IPS-15b (cell line): Measurements from ENCODE around the gene WDR18.

Experiments used
- H3K27me3 ChIP-seq: one replicate; pipeline ENCODE4 v1.6.1; 2013; ENCODE audit warnings: low read length; ENCODE audit not compliant: control insufficient read depth, insufficient read depth
- H3K36me3 ChIP-seq: one replicate; pipeline ENCODE4 v1.6.1; 2013; ENCODE audit warnings: low read length; ENCODE audit not compliant: control insufficient read depth, insufficient read depth
- H3K4me1 ChIP-seq: one replicate; pipeline ENCODE4 v1.6.1; 2013; ENCODE audit warnings: mild to moderate bottlenecking, low read length; ENCODE audit not compliant: control insufficient read depth, insufficient read depth
- H3K4me3 ChIP-seq: one replicate; pipeline ENCODE4 v1.5.1; 2013; ENCODE audit warnings: low read depth, low read length
- H3K9ac ChIP-seq: one replicate; pipeline ENCODE4 v1.6.1; 2013; ENCODE audit warnings: low read depth, mild to moderate bottlenecking, low read length
- H3K9me3 ChIP-seq: one replicate; pipeline ENCODE4 v1.6.1; 2013; ENCODE audit warnings: mild to moderate bottlenecking, low read length; ENCODE audit not compliant: control insufficient read depth, insufficient read depth

Gene WDR18

DNA sequence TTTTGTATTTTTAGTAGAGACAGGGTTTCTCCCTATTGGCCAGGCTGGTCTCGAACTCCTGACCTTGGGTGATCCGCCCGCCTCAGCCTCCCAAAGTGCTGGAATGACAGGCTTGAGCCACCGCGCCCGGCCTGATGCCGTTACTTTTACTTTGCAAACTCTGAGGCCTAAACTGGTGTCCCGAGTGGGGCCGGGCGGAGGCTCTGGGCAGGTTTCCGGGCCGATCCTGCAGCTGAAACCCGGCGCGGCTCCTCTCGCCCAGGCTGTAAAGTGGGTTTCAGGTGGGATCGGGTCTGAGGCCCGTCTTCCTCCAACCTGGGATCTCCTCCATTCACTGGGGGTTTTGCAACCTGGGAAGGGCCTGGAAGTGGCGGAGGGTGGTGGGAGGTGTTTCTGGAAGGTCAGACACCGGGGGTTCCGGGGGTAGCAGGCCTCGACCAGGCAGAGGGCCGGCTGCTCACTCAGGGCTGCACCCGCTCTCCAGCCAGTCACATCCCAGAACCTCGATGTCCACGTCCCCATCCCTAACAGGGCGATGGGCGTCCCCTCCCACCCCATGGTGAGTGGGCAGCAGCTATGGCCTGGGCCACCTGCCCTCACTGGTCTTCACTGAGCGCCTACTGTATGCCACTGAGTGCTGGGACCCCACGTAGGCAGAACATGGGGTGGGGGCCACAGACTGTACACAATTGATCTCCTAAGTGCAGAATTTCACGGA lies 21.3 kb upstream of the WDR18 start:
- peaks cover 49% of the 10 kb centered on the region for H3K36me3 ChIP-seq
- no peak overlapping the region for H3K9ac ChIP-seq

DNA sequence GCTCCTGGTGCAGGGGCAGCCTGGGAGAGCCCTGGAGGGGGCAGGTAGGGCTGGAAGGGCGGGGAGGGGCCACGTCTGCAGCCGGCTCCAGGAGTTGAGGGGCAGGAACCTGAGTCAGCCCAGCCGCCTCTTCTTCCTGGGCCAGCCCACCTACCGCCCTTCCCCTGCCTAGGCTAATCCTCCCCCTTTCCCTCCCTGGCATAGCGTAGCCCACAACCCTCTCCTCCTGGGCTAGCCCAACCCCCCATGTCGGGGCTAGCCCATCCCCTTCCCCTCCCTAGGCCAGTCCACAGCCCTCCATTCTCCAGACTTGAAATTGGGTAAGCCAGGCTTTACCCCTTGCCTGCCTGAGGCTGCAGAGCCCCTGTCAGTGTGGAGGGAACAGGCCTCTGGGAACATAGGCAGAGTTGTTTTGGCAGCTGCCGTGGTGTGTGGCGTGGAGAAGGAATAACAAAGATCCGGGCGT lies 20.6 kb upstream of the WDR18 start:
- H3K4me1 ChIP-seq, result no peaks in the 10 kb centered on the region

More for the DNA sequence above, 21.3 kb upstream of the WDR18 start:
- H3K9me3 ChIP-seq, result no peaks in the 10 kb centered on the region
- H3K4me3 ChIP-seq, result no peak overlapping the region
- no peaks in the 10 kb centered on the region for H3K27me3 ChIP-seq
- no peaks in the 10 kb centered on the region for H3K4me1 ChIP-seq

DNA sequence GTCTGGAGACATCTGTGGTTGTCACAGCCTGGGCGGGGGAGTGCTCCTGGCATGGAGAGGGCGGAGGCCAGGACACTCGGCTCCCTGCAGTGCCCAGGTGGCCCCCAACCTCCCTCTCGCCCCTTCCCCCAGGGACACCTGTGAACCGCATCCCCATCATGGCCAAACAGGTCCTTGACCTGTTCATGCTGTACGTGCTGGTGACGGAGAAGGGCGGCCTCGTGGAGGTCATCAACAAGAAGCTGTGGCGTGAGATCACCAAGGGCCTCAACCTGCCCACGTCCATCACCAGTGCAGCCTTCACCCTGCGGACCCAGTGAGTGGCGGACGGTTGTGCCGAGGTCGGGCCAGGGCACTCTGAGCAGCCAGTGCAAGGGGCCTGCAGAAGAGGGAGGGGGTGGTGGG lies 20.0 kb upstream of the WDR18 start:
- H3K36me3 ChIP-seq, result peaks cover 57% of the 10 kb centered on the region
- no peaks in the 10 kb centered on the region for H3K27me3 ChIP-seq
- H3K9me3 ChIP-seq, result no peaks in the 10 kb centered on the region
- no peak overlapping the region for H3K9ac ChIP-seq
- H3K4me1 ChIP-seq, result no peaks in the 10 kb centered on the region
- no peak overlapping the region for H3K4me3 ChIP-seq

More for the DNA sequence above, 20.6 kb upstream of the WDR18 start:
- H3K36me3 ChIP-seq, result peaks cover 53% of the 10 kb centered on the region
- no peak overlapping the region for H3K9ac ChIP-seq
- no peaks in the 10 kb centered on the region for H3K27me3 ChIP-seq
- no peak overlapping the region for H3K4me3 ChIP-seq
- H3K9me3 ChIP-seq, result no peaks in the 10 kb centered on the region

GRCh38 chr19:964761-965694 lies 19.1 kb upstream of the WDR18 start:
- no peaks in the 10 kb centered on the region for H3K27me3 ChIP-seq
- peaks cover 54% of the 10 kb centered on the region for H3K36me3 ChIP-seq

DNA sequence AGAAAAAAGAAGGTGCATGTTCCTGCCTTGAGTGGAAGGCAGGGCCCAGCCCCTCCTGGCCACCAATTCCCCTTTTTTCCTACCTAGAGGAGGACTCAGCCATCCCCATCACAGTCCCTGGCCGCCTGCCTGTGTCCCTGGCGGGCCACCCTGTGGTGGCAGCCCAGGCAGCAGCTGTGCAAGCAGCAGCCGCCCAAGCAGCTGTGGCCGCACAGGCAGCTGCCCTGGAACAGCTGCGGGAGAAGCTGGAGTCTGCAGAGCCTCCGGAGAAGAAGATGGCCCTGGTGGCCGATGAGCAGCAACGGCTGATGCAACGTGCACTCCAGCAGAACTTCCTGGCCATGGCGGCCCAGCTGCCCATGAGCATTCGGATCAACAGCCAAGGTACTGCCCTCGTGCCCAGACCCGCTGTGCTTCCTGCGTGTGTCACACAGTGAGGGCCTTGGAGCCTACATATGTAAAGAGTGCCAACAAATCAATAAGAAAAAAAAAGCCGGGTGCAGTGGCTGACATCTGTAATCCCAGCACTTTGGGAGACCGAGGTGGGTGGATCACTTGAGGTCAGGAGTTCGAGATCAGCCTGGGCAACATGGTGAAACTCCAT lies 17.6 kb upstream of the WDR18 start:
- H3K27me3 ChIP-seq, result no peaks in the 10 kb centered on the region
- no peak overlapping the region for H3K4me3 ChIP-seq
- peaks cover 52% of the 10 kb centered on the region for H3K36me3 ChIP-seq
- no peaks in the 10 kb centered on the region for H3K4me1 ChIP-seq
- H3K9me3 ChIP-seq, result peaks cover 3% of the 10 kb centered on the region
- no peak overlapping the region for H3K9ac ChIP-seq

More at GRCh38 chr19:964761-965694, 19.1 kb upstream of the WDR18 start:
- H3K9ac ChIP-seq, result no peak overlapping the region
- H3K4me3 ChIP-seq, result no peak overlapping the region
- no peaks in the 10 kb centered on the region for H3K4me1 ChIP-seq
- H3K9me3 ChIP-seq, result no peaks in the 10 kb centered on the region

DNA sequence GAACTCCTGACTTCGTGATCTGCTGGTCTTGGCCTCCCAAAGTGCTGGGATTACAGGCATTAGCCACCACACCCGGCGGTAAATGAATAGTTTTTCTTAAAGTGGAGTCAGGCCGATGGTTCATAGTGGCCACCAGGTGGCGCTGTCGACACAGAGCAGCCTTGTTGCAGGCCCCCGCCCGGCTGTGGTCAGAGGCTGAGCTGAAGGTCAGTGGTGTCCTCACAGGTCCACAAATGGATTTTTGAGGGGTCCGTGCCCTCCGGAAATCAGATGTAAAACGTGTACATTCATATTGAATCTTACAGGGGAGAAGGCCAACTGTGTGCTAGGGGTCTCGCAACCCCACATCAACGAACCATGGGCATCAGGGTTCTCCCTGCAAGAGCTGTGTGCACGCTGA lies 13.4 kb upstream of the WDR18 start:
- H3K9ac ChIP-seq, result no peak overlapping the region
- H3K27me3 ChIP-seq, result no peaks in the 10 kb centered on the region
- H3K4me1 ChIP-seq, result no peaks in the 10 kb centered on the region
- H3K36me3 ChIP-seq, result peaks cover 30% of the 10 kb centered on the region
- peaks cover 3% of the 10 kb centered on the region for H3K9me3 ChIP-seq
- H3K4me3 ChIP-seq, result no peak overlapping the region

DNA sequence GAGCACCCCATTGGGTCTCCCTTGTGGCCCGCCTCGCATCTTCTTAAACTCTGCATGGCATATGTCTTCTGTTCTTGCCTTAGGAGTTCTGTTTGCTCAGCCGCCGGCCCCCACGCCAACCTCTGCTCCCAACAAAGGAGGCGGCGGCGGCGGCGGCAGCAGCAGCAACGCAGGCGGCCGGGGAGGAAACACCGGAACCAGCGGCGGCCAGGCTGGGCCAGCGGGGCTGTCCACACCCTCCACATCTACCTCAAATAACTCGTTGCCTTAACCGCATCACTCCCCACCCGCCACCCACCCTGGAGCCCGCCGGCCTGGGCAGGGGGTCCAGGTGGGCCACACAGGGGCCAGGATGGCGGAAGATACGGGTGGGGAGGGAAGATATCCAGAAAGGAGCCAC lies 12.3 kb upstream of the WDR18 start:
- Histone ChIP-seq H3K9ac (no peak overlapping the region), H3K4me3 (no peak overlapping the region), H3K27me3 (no peaks in the 10 kb centered on the region), H3K36me3 (peaks cover 25% of the 10 kb centered on the region), H3K4me1 (no peaks in the 10 kb centered on the region), H3K9me3 (peaks cover 3% of the 10 kb centered on the region)

DNA sequence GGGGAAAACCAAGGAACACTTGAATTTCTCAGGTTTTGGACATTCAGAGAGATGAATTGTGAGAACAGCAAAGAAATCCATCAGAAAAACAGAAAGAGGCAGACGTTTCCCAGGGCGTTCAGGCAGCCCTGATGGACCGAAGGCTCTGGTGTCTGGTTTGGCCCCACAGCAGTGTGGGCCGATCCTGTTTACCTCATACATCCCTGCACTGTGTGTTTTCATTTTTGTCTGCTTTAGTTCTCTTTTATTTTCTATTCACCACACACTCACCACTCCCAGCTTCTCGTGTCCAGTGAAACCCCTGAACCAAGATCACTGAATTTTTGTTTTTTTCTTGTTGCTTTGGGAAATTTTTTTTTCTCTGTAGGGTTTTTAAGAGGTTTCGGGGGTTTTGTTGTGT lies 11.9 kb upstream of the WDR18 start:
- no peak overlapping the region for H3K9ac ChIP-seq
- H3K27me3 ChIP-seq, result no peaks in the 10 kb centered on the region
- H3K4me1 ChIP-seq, result no peaks in the 10 kb centered on the region
- peaks cover 3% of the 10 kb centered on the region for H3K9me3 ChIP-seq
- peaks cover 22% of the 10 kb centered on the region for H3K36me3 ChIP-seq
- no peak overlapping the region for H3K4me3 ChIP-seq

- peaks cover 15% of the 10 kb centered on the region for H3K36me3 ChIP-seq
- H3K9me3 ChIP-seq, result peaks cover 3% of the 10 kb centered on the region
- no peak overlapping the region for H3K4me3 ChIP-seq
- no peaks in the 10 kb centered on the region for H3K4me1 ChIP-seq
- H3K27me3 ChIP-seq, result no peaks in the 10 kb centered on the region
- H3K9ac ChIP-seq, result no peak overlapping the region
These were observed 10.2 kb upstream of the WDR18 start for GRCh38 chr19:973726-974563.

- no peaks in the 10 kb centered on the region for H3K27me3 ChIP-seq
- peaks cover 3% of the 10 kb centered on the region for H3K9me3 ChIP-seq
- no peak overlapping the region for H3K9ac ChIP-seq
- H3K36me3 ChIP-seq, result peaks cover 13% of the 10 kb centered on the region
- no peaks in the 10 kb centered on the region for H3K4me1 ChIP-seq
- no peak overlapping the region for H3K4me3 ChIP-seq
These were observed 9.4 kb upstream of the WDR18 start for GRCh38 chr19:974564-975257.
